Endothelial cell of umbilical vein (primary cell): ENCODE results near the gene AMIGO3. TPM values are rescaled to one million over a fixed set of nuclear protein-coding genes. Genes with fewer than 3 reads are reported as not detected.

Source experiments
- BruUV-seq: library from RNA; stranded (reverse); fragments of 400-500 nt; replicated peaks from 2 replicates; lab custom pipeline; 2021; lab: Mats Ljungman, UMichigan
- CTCF ChIA-PET: fragments of 300-600, 350-600 bp; sonication (Branson Sonifier 250); formaldehyde crosslinking; loops from one replicate; lab custom pipeline; 2021; ENCODE audit warnings: antibody characterized with exemption, inconsistent platforms; lab: Charles Lee
- POLR2A ChIA-PET: fragments of 300-600, 350-600 bp; sonication (Branson Sonifier 250); formaldehyde crosslinking; loops from one replicate; lab custom pipeline; 2021; ENCODE audit warnings: antibody characterized with exemption, inconsistent platforms; lab: Charles Lee
- DNase-seq: peaks from one replicate; pipeline ENCODE4 v3.0.0-alpha.2; 2011; ENCODE audit warnings: low read depth, low spot score
- FAIRE-seq: peaks from 2 replicates; lab custom pipeline; 2011; peaks lifted over from hg19 to GRCh38; lab: Jason Lieb, UNC
- H2AFZ ChIP-seq: 2 replicates; pipeline ENCODE4 v1.6.0; 2012; ENCODE audit warnings: low read depth, low read length, control low read depth, inconsistent platforms
- H3K27ac ChIP-seq: 2 replicates; pipeline ENCODE4 v1.5.1; 2011; ENCODE audit warnings: low read depth, mild to moderate bottlenecking, control low read depth, low read length, moderate library complexity; ENCODE audit not compliant: insufficient read depth
- H3K27me3 ChIP-seq, 2 experiments: 2 replicates each; pipeline versions ENCODE4 v1.6.0 to v1.6.1; 2011; ENCODE audit warnings: low read length in 2 of 2, mixed read lengths in 1 of 2; ENCODE audit not compliant: control insufficient read depth in 2 of 2, insufficient read depth in 2 of 2
- H3K36me3 ChIP-seq, 2 experiments: 2 replicates in 1 of 2; 3 replicates in 1 of 2; pipeline ENCODE4 v1.5.1; 2011; ENCODE audit warnings: low read length in 2 of 2, mild to moderate bottlenecking in 1 of 2, moderate library complexity in 1 of 2; ENCODE audit not compliant: control insufficient read depth in 2 of 2, insufficient read depth in 2 of 2; ENCODE audit errors: extremely low read depth in 1 of 2
- H3K4me1 ChIP-seq: 3 replicates; pipeline ENCODE4 v1.5.1; 2011; ENCODE audit warnings: mild to moderate bottlenecking, low read length; ENCODE audit not compliant: control insufficient read depth, insufficient read depth; ENCODE audit errors: extremely low read depth
- H3K4me2 ChIP-seq: 2 replicates; pipeline ENCODE4 v1.6.1; 2011; ENCODE audit warnings: low read length, control low read depth, mixed read lengths; ENCODE audit not compliant: insufficient read depth
- H3K4me3 ChIP-seq, 3 experiments: fragments of 200-600 bp in 1 of 3; sonication (generic), shearing (Covaris generic) in 1 of 3; replicated peaks in 1 of 3; 2 replicates each; pipeline ENCODE4 v1.5.1; 2011 to 2016; ENCODE audit warnings: control low read depth in 3 of 3, low read length in 3 of 3, mild to moderate bottlenecking in 2 of 3, inconsistent platforms in 1 of 3, low read depth in 1 of 3, moderate library complexity in 1 of 3; ENCODE audit not compliant: insufficient read depth in 1 of 3
- H3K79me2 ChIP-seq: 2 replicates; pipeline ENCODE4 v1.6.0; 2012; ENCODE audit warnings: low read length, inconsistent platforms; ENCODE audit not compliant: control insufficient read depth, insufficient read depth
- H3K9ac ChIP-seq: replicated peaks from 2 replicates; pipeline ENCODE3; 2011; ENCODE audit warnings: low read length, control low read depth; ENCODE audit not compliant: insufficient read depth; ENCODE audit errors: extremely low read depth
- H3K9me1 ChIP-seq: replicated peaks from 3 replicates; pipeline ENCODE4 v1.6.0; 2011; ENCODE audit warnings: mild to moderate bottlenecking, low read length; ENCODE audit not compliant: control insufficient read depth, insufficient read depth; ENCODE audit errors: extremely low read depth
- H3K9me3 ChIP-seq: replicated peaks from 2 replicates; pipeline ENCODE4 v1.5.1; 2012; ENCODE audit warnings: low read length, inconsistent platforms; ENCODE audit not compliant: control insufficient read depth, insufficient read depth
- H4K20me1 ChIP-seq: replicated peaks from 2 replicates; pipeline ENCODE3; 2011; ENCODE audit warnings: mild to moderate bottlenecking, low read length; ENCODE audit not compliant: control insufficient read depth, insufficient read depth; ENCODE audit errors: extremely low read depth
- MYC ChIP-seq: IDR thresholded peaks from one replicate; pipeline ENCODE4 v1.6.1; 2011; ENCODE audit warnings: mild to moderate bottlenecking, low read depth, low read length
- dilution Hi-C: fragments of 300-500 bp; cut with MboI; formaldehyde crosslinking; loops from one replicate; pipeline ENCODE4 v1.15.0; 2019; ENCODE audit warnings: low sequenced_read_pairs; ENCODE audit not compliant: extremely low pct_ligation_motif_present
- intact Hi-C: fragments of 100-400 bp; cut with micrococcal nuclease; formaldehyde crosslinking; loops from one replicate; pipeline ENCODE4 v1.10.0; 2022
- polyA plus RNA-seq, 4 experiments: library from polyadenylated mRNA; depleted of rRNA in 3 of 4; stranded (reverse) in 3 of 4; unstranded in 1 of 4; fragments of >200 nt; gene quantifications; 2 replicates each; pipeline versions ENCODE4 v1.2.1 to v1.2.3, GENCODE V29; 2011 to 2012; ENCODE audit warnings: missing spikeins in 1 of 4
- total RNA-seq: library from RNA; stranded (reverse); gene quantifications from 2 replicates; pipeline ENCODE4 v1.2.3, GENCODE V29; 2021
- TF ChIP-seq, protein P1 (sequence below), 2 donors: IDR thresholded peaks; 1 replicate in 1 of 2; 2 replicates in 1 of 2; pipeline ENCODE4 v1.5.1; 2011; ENCODE audit warnings: low read length in 2 of 2, mild to moderate bottlenecking in 2 of 2, moderate library complexity in 2 of 2, control low read depth in 1 of 2, inconsistent platforms in 1 of 2, low read depth in 1 of 2; ENCODE audit not compliant: insufficient read depth in 1 of 2; ENCODE audit errors: extremely low read depth in 1 of 2
- TF ChIP-seq, protein P2 (sequence below): IDR thresholded peaks from 2 replicates; pipeline ENCODE4 v1.6.1; 2011; ENCODE audit not compliant: insufficient read depth, insufficient read length

AMIGO3 gene
- total and polyA plus RNA-seq, 2 donors (not counting 3 experiments of a cell fraction or from before 2014, with no cell fraction given): 0.21 TPM; not detected in 1

DNA sequence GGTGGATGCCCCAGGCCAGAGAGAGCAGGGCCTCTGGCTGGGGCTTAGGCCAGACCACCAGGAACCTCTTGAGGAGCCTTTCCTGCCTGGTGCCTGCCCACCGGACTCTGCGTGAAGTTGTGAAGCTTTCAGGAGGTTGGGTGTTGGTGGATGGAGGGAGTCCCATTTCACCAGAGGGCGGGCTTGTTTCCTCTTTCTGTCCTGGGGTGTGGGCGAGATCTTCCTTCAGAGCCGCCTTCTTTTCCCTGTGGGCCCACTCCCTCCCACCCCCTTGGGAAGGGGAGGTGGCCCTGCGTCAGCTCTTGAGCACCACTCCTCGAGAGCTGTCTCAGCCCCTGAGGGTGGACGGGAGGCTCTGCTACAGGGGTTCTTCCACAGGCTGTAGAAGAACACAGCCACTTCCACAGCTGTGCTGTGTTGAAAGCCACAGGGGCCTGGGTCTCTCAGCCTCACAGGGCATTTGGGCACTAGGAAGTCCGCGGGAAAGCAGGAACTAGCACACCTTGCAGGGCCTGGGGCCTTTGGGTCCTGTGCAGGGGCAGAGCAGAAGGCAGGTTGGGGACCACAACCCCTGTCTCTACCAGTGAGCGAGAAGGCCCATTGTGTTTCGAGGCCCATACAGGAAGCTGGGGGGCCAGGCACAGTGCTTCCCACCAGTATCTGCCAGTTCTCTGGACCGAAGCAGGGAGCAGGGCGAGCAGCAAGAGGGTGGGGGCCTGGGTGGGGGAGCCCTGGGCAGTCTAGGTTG lies 2.1 kb downstream of the AMIGO3 start:
- no TSS peak for BruUV-seq
- no peaks in the 10 kb centered on the region for H4K20me1 ChIP-seq
- no peak overlapping the region for H3K4me2 ChIP-seq
- peaks cover 3 to 17% of the 10 kb centered on the region in 2 experiments for H3K36me3 ChIP-seq
- intact Hi-C loops (no loop called here), dilution Hi-C loops (no loop called here)
- H3K4me3 ChIP-seq: no peak overlapping the region
- no peak for FAIRE-seq
- POLR2A ChIA-PET: no interaction called here
- H3K9me3 ChIP-seq: no peaks in the 10 kb centered on the region
- H3K27ac ChIP-seq: no peak overlapping the region
- H3K9ac ChIP-seq: no peak overlapping the region
- H3K79me2 ChIP-seq: peaks cover under 1% of the 10 kb centered on the region
- DNase-seq: no peak
- peaks cover 7% of the 10 kb centered on the region for H3K4me1 ChIP-seq
- CTCF ChIA-PET: interaction anchor here (1.0 to 1.9 kb wide), 4 partner anchors 9 to 124 kb away, joined by 4 to 8 read pairs (median 6); no protein-coding TSS in a partner anchor
- TF ChIP-seq, protein P1, sequence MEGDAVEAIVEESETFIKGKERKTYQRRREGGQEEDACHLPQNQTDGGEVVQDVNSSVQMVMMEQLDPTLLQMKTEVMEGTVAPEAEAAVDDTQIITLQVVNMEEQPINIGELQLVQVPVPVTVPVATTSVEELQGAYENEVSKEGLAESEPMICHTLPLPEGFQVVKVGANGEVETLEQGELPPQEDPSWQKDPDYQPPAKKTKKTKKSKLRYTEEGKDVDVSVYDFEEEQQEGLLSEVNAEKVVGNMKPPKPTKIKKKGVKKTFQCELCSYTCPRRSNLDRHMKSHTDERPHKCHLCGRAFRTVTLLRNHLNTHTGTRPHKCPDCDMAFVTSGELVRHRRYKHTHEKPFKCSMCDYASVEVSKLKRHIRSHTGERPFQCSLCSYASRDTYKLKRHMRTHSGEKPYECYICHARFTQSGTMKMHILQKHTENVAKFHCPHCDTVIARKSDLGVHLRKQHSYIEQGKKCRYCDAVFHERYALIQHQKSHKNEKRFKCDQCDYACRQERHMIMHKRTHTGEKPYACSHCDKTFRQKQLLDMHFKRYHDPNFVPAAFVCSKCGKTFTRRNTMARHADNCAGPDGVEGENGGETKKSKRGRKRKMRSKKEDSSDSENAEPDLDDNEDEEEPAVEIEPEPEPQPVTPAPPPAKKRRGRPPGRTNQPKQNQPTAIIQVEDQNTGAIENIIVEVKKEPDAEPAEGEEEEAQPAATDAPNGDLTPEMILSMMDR (IDR thresholded peaks at IDR 0.05; ENCODE audit: extremely low read depth in 1 of 2, insufficient read depth in 1 of 2, low read depth in 1 of 2, low read length in 2 of 2): no peak
- TF ChIP-seq MYC: no peak
- TF ChIP-seq, protein P2, sequence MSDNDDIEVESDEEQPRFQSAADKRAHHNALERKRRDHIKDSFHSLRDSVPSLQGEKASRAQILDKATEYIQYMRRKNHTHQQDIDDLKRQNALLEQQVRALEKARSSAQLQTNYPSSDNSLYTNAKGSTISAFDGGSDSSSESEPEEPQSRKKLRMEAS: no peak
- H3K9me1 ChIP-seq: no peaks in the 10 kb centered on the region
- no peak overlapping the region for H2AFZ ChIP-seq
- H3K27me3 ChIP-seq: no peaks in the 10 kb centered on the region
